ENCODE results near the gene CYTH1. TPM values are rescaled to one million over a fixed set of nuclear protein-coding genes. Genes with fewer than 3 reads are reported as not detected.

CYTH1 gene
- total RNA-seq, 1 donor from 2014 or later = 43.1 TPM

DNA sequence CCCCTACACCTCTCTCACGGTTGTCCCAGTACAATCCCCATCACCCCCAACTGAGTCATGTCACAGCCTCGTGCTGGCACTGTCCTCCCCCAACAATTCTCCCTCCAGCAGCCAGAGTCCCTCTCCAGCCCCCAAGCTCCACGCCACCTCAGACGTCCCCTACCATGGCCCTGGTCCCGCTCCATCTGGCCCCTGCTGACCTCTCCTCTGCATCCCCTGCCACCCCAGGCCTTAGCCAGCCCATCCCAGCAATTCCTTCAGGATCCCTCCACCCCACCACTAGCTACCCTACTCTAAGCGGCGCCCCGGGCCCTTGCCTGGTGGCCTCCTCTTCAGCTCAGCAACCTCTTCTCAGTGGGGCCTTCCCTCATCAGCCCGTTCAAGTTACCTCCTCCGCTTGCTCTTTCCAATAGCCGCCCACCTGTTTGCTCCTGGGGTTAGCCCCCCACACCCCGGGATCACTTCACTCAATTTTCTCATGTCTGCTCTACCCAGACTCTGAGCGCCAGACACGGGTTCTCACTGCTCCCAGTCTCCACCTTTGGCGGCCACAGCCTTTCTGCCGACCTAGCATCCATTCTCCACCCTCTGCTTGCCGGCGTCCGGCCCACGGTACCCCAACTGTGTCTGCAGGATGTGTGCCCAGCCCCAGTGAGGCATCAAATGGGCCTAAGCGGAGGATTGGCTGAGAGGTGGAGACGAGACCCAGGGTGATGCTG lies 112.7 kb downstream of the CYTH1 start:
- DNase-seq = no peak

GRCh38 chr17:78668847-78669246 lies 113.2 kb downstream of the CYTH1 start:
- no peak for DNase-seq

- DNase-seq = no peak
These were observed 114.1 kb downstream of the CYTH1 start for GRCh38 chr17:78667741-78668640.

- no peak for DNase-seq
These were observed 115.0 kb downstream of the CYTH1 start for GRCh38 chr17:78667091-78667490.

GRCh38 chr17:78665952-78666920 lies 115.8 kb downstream of the CYTH1 start:
- peak; percentile 33 for DNase-seq

DNA sequence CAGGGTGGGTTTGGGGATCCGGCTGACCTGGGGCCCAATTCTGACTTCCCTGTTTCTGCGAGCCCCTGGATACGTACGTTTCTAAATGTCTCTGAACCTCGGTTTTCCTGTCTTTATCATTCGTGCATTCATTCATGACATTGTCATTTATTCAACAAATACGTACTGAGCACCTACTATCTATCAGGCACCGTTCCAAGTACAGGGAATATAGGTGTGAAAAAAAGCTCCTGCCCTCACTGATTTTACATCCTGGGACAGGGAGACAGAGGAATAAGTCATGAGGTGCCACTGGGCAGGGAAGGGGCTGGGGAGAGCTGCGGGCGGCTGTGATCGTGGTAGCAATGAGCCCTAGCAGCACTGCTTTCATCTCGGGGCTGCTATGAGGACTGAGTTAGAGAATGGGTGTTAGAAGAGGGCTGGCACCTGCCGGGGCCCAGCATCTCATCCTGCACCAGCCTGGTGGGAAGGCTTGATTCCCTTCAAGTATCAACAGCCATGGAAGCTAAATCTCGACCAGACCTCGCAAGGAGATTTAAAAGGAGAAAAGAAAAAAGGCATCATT lies 116.6 kb downstream of the CYTH1 start:
- DNase-seq = no peak

DNA sequence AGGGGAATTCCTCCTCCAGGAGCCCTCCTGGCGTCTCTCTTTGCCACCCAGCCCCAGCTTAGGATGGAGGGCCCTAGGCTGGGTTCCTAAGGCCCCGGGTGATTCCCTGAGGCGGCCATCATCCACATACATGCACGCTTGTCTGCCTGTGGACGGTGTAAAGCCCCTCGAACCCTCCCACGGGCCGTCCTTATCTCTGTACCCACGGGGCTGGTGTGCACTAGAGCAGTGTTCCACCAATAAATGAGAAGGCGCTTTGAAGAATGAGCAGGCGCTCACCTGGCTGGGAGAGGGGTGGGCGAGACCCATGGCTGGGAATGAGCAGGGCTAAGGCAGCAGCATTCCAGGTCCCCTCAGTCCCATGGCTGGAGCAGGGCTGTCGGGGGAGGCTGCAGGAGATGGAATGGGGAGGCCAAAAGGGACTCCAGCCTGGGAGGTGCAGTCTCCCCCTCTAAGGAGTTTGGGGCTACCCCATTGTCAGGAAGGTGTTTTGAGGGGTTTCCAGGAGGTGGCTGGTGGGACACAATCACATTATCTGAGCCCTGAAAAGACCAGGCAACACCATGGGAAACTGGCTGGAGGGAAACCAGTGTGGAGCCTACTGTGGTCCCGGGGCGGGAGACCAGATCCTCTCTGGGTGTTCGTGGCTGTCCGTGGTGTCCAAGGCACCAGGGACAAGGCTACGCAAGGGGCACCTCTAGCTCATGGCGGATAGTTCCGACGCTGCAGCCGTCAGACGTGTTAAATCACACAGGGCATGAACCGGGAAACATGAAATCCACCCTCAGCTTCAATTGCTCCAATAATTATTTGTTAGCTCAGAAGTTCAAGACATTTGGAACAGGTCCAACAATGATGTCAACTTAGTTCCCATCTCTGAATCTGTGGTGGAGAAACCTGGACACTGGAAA lies 117.3 kb downstream of the CYTH1 start:
- DNase-seq = peak; percentile 66

DNA sequence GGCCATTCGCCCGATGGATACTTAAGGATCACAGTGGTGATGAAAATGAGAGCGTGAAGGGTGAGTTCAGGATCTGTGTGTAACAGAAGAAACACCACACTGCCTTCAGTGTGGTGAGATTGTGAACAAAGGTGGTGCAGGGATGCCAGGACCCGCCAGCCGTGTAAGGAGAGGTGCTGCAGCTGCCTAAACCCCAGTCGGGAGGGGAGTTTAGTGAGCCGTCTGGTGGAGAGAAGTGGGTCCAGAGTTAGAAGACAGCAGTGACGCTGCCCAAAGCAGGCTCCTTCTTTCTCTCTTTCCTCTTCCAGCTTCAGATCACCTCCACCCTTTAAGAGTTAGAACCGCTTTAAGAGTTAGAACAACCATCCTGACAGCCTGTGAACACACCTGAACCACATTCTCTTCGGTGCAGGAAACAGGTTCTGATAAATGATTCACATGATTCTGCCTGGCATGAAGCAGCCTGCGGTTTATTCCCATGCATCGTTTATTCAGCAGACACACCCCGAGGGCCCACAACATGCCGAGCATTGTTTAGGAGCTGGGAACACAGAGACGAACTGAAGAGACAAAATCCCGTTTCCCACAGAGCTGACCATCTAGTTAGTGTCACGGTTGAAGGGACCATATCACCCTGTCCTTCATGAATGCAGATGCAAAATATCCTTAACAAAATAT lies 120.8 kb downstream of the CYTH1 start:
- peak; percentile 41 for DNase-seq

- no peak for DNase-seq
These were observed 122.5 kb downstream of the CYTH1 start for GRCh38 chr17:78659546-78659945.

DNA sequence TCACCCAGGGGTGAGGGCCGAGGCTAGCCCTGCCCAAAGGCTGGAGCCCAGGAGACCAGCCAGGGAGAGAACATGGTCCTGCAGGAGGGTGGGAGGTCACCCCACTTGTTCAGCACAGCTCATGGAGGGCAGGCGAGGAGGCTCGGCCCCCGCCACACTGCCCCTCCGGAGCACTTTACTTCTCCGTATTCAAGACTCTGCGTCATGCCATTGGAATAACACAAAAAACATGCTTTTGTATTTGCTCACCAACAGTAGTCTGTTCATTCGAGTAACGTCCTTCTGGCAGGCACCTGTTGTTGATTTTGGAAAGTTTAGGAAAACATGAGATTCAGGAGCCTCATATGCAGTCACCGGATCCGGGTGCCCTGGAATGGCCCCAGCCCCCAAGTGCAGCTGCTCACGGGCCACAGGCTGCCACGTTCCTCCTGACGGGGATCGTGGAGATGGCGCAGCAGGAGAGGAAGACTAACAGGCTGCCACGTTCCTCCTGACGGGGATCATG lies 123.7 kb downstream of the CYTH1 start:
- DNase-seq = peak; percentile 79

- DNase-seq = no peak
These were observed 126.7 kb downstream of the CYTH1 start for GRCh38 chr17:78655251-78655940.

DNA sequence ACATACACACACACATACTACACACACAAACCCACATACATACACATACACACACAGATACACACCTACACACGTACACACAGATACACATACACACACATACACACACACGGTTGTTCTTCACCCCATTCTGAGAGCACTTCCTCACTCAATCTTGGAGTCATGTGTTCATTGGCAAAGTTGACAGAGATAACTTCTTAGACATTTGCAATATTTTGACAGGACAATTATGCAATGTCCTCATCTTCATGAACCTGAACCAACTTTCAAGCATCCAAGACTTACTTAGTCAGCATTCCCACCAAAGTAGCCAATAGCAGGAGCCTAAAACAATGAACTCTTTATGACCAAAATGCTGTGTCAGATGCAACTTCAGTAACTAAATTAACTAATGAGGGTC lies 127.7 kb downstream of the CYTH1 start:
- DNase-seq = no peak

- DNase-seq = no peak
These were observed 128.7 kb downstream of the CYTH1 start for GRCh38 chr17:78653382-78653781.

- no peak for DNase-seq
These were observed 129.2 kb downstream of the CYTH1 start for GRCh38 chr17:78652913-78653312.

DNA sequence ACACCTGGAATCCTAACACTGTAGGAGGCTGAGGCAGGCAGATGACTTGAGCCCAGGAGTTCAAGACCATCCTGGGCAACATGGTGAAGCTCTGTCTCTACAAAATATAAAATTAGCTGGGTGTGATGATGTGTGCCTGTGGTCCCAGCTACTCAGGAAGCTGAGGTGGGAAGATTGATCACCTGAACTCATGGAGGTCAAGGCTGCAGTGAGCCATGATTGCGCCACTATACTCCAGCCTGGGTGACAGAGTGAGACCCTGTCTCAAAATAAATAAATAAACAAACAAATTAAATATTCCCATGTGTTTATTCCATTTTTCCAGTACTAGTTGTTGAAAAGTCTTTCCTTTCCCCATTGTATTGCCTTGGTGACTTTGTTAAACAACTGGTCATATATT lies 130.0 kb downstream of the CYTH1 start:
- DNase-seq = no peak

DNA sequence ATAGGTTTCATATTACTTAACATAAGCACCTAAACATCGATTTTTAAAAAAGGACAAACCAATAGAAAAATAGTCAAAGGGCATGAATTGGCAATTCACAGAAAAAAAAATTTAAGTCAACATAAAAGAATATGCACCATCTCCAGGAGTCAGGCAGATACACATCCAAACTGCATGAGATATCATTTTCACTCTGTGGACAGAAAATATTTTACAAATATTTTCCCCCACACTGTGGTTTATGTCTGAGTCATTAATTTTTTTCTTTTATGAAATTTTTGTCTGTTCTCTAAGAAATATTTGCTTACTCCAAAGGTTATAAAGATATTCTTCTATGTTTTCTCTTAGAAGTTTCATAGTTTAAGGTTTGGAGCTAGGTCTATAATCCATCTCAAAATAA lies 130.5 kb downstream of the CYTH1 start:
- no peak for DNase-seq

- no peak for DNase-seq
These were observed 131.9 kb downstream of the CYTH1 start for GRCh38 chr17:78650093-78650715.

DNA sequence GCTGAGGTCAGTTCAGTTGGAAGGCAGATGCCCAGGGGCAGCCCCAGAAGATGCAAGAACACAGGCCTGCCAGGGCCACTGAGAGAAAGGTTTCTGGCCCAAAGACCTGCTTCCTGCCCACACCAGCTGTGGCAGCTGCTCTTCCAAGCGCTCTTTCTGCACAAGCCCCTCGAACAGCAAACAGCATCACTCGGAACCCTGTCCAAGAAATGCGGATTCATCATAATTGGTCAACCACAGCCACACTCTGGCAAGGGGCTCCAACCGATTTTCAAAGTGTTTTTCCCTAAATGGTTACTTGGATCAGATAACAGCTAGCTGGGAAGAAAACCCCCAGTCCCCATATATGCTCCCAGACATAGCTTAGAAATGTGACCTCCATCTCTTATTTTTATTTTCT lies 133.8 kb downstream of the CYTH1 start:
- DNase-seq = peak; percentile 37

- no peak for DNase-seq
These were observed 135.0 kb downstream of the CYTH1 start for GRCh38 chr17:78647032-78647431.
